H54 (cell line): Measurements from ENCODE around the gene G6PC1.
"Not testable (repeated sequence)": the region's sequence is repeated elsewhere in the genome, so short reads cannot be mapped to it uniquely, and the experiment has no call there.

Source experiments
- DNase-seq: peaks from one replicate; pipeline ENCODE4 v3.0.0; 2011; ENCODE audit warnings: low spot score, mixed read lengths; ENCODE audit not compliant: insufficient read length
- FAIRE-seq: peaks from 3 replicates; lab custom pipeline; 2011; peaks lifted over from hg19 to GRCh38; lab: Jason Lieb, UNC
- POLR2A ChIP-seq: IDR thresholded peaks from 2 replicates; pipeline ENCODE4 v1.6.1; 2011; ENCODE audit warnings: low read depth, mild to moderate bottlenecking, low read length

Gene G6PC1

GRCh38 chr17:42900460-42901331 is at the start of gene G6PC1:
G6PC1 (plus strand) TSS chr17:42900799; CDS start chr17:42900877, 78 bp downstream.
- TF ChIP-seq POLR2A = no peak
- FAIRE-seq = no peak
- no peak for DNase-seq

- DNase-seq (no peak), FAIRE-seq (no peak)
- TF ChIP-seq POLR2A = no peak
Measured at GRCh38 chr17:42850954-42851353, 49.6 kb upstream of the G6PC1 start, which contains the start of gene AOC3. AOC3 (plus strand) TSS chr17:42851199; CDS start chr17:42851344, 145 bp downstream.

GRCh38 chr17:42851371-42852240 is 49.0 kb upstream of the G6PC1 start:
- DNase-seq, FAIRE-seq: not testable (repeated sequence)

- FAIRE-seq = no peak
- DNase-seq = no peak
- no peak for TF ChIP-seq POLR2A
Measured at GRCh38 chr17:42852351-42852750, 48.2 kb upstream of the G6PC1 start.

- no peak for TF ChIP-seq POLR2A
- FAIRE-seq (no peak), DNase-seq (no peak)
Measured at GRCh38 chr17:42853004-42853403, 47.6 kb upstream of the G6PC1 start.

- DNase-seq (no peak), FAIRE-seq (no peak)
- TF ChIP-seq POLR2A = no peak
Measured at GRCh38 chr17:42853597-42853967, 47.0 kb upstream of the G6PC1 start.

GRCh38 chr17:42853968-42854790 is 46.4 kb upstream of the G6PC1 start:
- TF ChIP-seq POLR2A = no peak
- no peak for FAIRE-seq
- no peak for DNase-seq

GRCh38 chr17:42855048-42855596 is 45.5 kb upstream of the G6PC1 start:
- no peak for DNase-seq
- no peak for TF ChIP-seq POLR2A
- no peak for FAIRE-seq

- FAIRE-seq, DNase-seq: not testable (repeated sequence)
Measured at GRCh38 chr17:42856093-42856492, 44.5 kb upstream of the G6PC1 start.

GRCh38 chr17:42856516-42856915 is 44.1 kb upstream of the G6PC1 start:
- DNase-seq, FAIRE-seq: not testable (repeated sequence)

- DNase-seq (no peak), FAIRE-seq (no peak)
- no peak for TF ChIP-seq POLR2A
Measured at GRCh38 chr17:42857389-42857788, 43.2 kb upstream of the G6PC1 start.

- DNase-seq (no peak), FAIRE-seq (no peak)
- TF ChIP-seq POLR2A = no peak
Measured at GRCh38 chr17:42865638-42866094, 34.9 kb upstream of the G6PC1 start.

- no peak for DNase-seq
- no peak for FAIRE-seq
- no peak for TF ChIP-seq POLR2A
Measured at GRCh38 chr17:42866216-42866615, 34.4 kb upstream of the G6PC1 start.
